ENCODE measurements around the gene FHOD1.

FHOD1 gene

GRCh38 chr16:67241008-67241900, 6.0 kb downstream of the FHOD1 start:
- peaks cover 2% of the 10 kb centered on the region for H3K36me3 ChIP-seq (ENCODE audit: insufficient read depth, low read length)
- no peak overlapping the region for H2AFZ ChIP-seq (ENCODE audit: low read depth, low read length)
- peaks cover 13% of the 10 kb centered on the region for H3K4me1 ChIP-seq (ENCODE audit: insufficient read depth, low read length)
- no peaks in the 10 kb centered on the region for H3K9me3 ChIP-seq (ENCODE audit: low read length)
- no peak overlapping the region for H3K4me3 ChIP-seq (ENCODE audit: low read length)
- H3K27me3 ChIP-seq (ENCODE audit: insufficient read depth, low read length) = no peaks in the 10 kb centered on the region

- H3K4me3 ChIP-seq (ENCODE audit: low read length) = no peak overlapping the region
- H3K36me3 ChIP-seq (ENCODE audit: insufficient read depth, low read length) = peaks cover 5% of the 10 kb centered on the region
- no peaks in the 10 kb centered on the region for H3K27me3 ChIP-seq (ENCODE audit: insufficient read depth, low read length)
- no peaks in the 10 kb centered on the region for H3K9me3 ChIP-seq (ENCODE audit: low read length)
- H3K4me1 ChIP-seq (ENCODE audit: insufficient read depth, low read length) = peaks cover 9% of the 10 kb centered on the region
- H2AFZ ChIP-seq (ENCODE audit: low read depth, low read length) = no peak overlapping the region
Observed at GRCh38 chr16:67240506-67240905, 6.8 kb downstream of the FHOD1 start.

DNA sequence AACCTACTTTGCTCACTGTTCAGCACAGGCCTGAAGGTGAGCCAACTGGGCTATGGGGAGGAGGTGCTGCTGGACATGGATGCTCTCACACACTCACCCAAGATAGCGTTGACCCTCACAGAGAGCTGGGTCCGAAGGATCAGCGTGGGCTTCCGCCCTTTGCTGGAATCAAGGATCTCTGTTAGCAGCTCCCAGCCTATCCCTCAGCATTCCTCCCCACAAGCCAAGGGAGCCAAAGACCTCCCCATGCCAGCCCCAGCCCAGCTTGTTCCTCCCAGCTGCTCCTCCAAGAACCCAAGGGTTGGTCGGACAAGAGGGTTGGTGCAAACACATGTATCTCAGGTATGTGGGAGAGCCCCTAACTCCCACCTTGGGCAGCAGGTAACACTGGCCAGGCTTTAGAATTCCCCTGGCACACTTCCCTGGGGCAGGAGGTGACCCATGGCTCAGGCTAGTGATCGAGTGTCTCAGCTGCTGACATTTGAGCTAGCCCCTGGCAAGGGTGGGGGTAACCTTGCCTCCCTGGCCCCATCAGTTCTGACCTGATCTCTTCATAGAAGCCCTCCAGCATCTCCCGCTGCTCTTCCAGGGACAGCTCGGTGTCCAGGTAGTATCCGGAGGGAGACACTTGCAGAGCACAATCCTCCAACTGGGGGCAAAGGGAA, 8.3 kb downstream of the FHOD1 start:
- Histone ChIP-seq H3K4me3 (ENCODE audit: low read length) (no peak overlapping the region), H3K4me1 (ENCODE audit: insufficient read depth, low read length) (peaks cover 2% of the 10 kb centered on the region), H3K27me3 (ENCODE audit: insufficient read depth, low read length) (no peaks in the 10 kb centered on the region), H3K36me3 (ENCODE audit: insufficient read depth, low read length) (peaks cover 5% of the 10 kb centered on the region), H3K9me3 (ENCODE audit: low read length) (no peaks in the 10 kb centered on the region), H2AFZ (ENCODE audit: low read depth, low read length) (no peak overlapping the region)

- H3K27me3 ChIP-seq (ENCODE audit: insufficient read depth, low read length) = no peaks in the 10 kb centered on the region
- H2AFZ ChIP-seq (ENCODE audit: low read depth, low read length) = no peak overlapping the region
- H3K4me1 ChIP-seq (ENCODE audit: insufficient read depth, low read length) = peaks cover 2% of the 10 kb centered on the region
- peaks cover 7% of the 10 kb centered on the region for H3K36me3 ChIP-seq (ENCODE audit: insufficient read depth, low read length)
- no peaks in the 10 kb centered on the region for H3K9me3 ChIP-seq (ENCODE audit: low read length)
- no peak overlapping the region for H3K4me3 ChIP-seq (ENCODE audit: low read length)
Observed at GRCh38 chr16:67238278-67238575, 9.1 kb downstream of the FHOD1 start.

- Histone ChIP-seq H3K4me1 (ENCODE audit: insufficient read depth, low read length) (peaks cover 2% of the 10 kb centered on the region), H2AFZ (ENCODE audit: low read depth, low read length) (no peak overlapping the region), H3K9me3 (ENCODE audit: low read length) (no peaks in the 10 kb centered on the region), H3K27me3 (ENCODE audit: insufficient read depth, low read length) (no peaks in the 10 kb centered on the region), H3K36me3 (ENCODE audit: insufficient read depth, low read length) (peaks cover 7% of the 10 kb centered on the region), H3K4me3 (ENCODE audit: low read length) (no peak overlapping the region)
Observed at GRCh38 chr16:67237396-67238277, 9.6 kb downstream of the FHOD1 start.

DNA sequence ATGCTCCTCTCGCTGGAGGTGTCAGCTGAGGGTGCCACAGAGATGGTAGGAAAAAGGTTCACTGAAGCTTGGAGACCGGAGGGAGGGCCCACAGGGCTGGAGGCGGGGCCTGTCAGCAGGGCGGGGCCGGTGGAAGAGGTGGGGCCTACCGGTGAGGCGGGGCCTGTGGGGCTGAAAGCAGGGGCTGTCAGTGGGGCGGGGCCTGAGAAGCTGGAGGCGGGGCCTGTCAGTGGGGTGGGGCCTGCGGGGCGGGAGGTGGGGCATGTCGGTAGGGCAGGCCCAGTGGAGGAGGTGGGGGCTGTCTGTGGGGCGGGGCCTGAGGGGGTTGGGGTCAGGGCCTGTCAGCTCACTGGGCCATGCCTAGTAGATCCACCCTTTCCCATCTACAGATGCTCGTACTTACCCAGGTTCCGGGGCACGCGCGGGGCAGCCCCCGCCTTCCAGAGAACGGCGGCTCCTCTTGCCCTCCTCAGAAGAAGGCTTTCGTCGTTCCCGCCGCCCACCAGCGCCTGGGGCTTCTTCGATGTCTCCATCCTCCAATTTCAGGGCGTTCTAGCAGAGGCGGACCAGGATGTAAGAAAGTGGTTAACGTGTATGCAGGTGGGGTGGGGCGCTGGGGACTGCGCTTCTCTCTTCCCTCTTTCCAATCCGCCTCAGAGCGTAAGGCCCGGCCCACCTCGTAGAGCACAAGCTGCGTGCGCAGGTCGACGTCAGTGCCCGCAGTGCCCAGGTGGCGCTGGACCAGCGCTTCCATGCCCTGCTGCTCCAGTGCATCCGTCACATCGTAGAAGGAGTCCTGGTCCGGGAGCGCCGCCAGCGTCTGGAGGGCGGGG, 10.5 kb downstream of the FHOD1 start:
- Histone ChIP-seq H3K9me3 (ENCODE audit: low read length) (no peaks in the 10 kb centered on the region), H3K4me1 (ENCODE audit: insufficient read depth, low read length) (peaks cover 2% of the 10 kb centered on the region), H3K36me3 (ENCODE audit: insufficient read depth, low read length) (peaks cover 10% of the 10 kb centered on the region), H2AFZ (ENCODE audit: low read depth, low read length) (no peak overlapping the region), H3K27me3 (ENCODE audit: insufficient read depth, low read length) (no peaks in the 10 kb centered on the region), H3K4me3 (ENCODE audit: low read length) (no peak overlapping the region)

- no peak overlapping the region for H3K4me3 ChIP-seq (ENCODE audit: low read length)
- no peaks in the 10 kb centered on the region for H3K27me3 ChIP-seq (ENCODE audit: insufficient read depth, low read length)
- H3K4me1 ChIP-seq (ENCODE audit: insufficient read depth, low read length) = peaks cover 2% of the 10 kb centered on the region
- no peak overlapping the region for H2AFZ ChIP-seq (ENCODE audit: low read depth, low read length)
- H3K9me3 ChIP-seq (ENCODE audit: low read length) = no peaks in the 10 kb centered on the region
- H3K36me3 ChIP-seq (ENCODE audit: insufficient read depth, low read length) = peaks cover 17% of the 10 kb centered on the region
Observed at GRCh38 chr16:67235816-67236562, 11.3 kb downstream of the FHOD1 start.

- Histone ChIP-seq H3K9me3 (ENCODE audit: low read length) (no peaks in the 10 kb centered on the region), H3K36me3 (ENCODE audit: insufficient read depth, low read length) (peaks cover 33% of the 10 kb centered on the region), H2AFZ (ENCODE audit: low read depth, low read length) (no peak overlapping the region), H3K4me1 (ENCODE audit: insufficient read depth, low read length) (peaks cover 2% of the 10 kb centered on the region), H3K27me3 (ENCODE audit: insufficient read depth, low read length) (no peaks in the 10 kb centered on the region), H3K4me3 (ENCODE audit: low read length) (no peak overlapping the region)
Observed at GRCh38 chr16:67234180-67234597, 13.1 kb downstream of the FHOD1 start.

DNA sequence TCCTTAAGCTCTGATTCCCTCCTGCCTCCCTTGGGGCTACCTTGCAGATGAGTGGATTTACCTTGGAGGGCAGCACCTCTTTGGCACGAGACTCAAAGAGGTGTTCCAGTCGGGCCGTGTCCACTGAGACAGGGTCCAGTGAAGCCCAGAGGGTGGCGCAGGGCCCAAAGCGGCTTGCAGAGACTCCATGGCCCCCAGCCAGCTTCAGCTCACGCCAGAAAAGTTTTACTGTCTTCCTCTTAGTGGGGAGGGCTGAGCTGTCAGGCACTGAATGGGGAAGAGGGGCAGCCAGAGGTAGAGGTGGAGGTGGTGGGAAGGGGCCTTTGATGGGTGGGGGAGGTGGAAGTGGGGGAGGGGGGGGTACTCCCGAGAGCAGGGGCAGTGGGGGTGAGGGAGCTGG, 13.7 kb downstream of the FHOD1 start:
- peaks cover 38% of the 10 kb centered on the region for H3K36me3 ChIP-seq (ENCODE audit: insufficient read depth, low read length)
- H3K4me3 ChIP-seq (ENCODE audit: low read length) = no peak overlapping the region
- no peaks in the 10 kb centered on the region for H3K9me3 ChIP-seq (ENCODE audit: low read length)
- no peaks in the 10 kb centered on the region for H3K27me3 ChIP-seq (ENCODE audit: insufficient read depth, low read length)
- H2AFZ ChIP-seq (ENCODE audit: low read depth, low read length) = no peak overlapping the region
- H3K4me1 ChIP-seq (ENCODE audit: insufficient read depth, low read length) = peaks cover 2% of the 10 kb centered on the region

- no peak overlapping the region for H2AFZ ChIP-seq (ENCODE audit: low read depth, low read length)
- no peaks in the 10 kb centered on the region for H3K27me3 ChIP-seq (ENCODE audit: insufficient read depth, low read length)
- H3K4me1 ChIP-seq (ENCODE audit: insufficient read depth, low read length) = peaks cover 14% of the 10 kb centered on the region
- peaks cover 42% of the 10 kb centered on the region for H3K36me3 ChIP-seq (ENCODE audit: insufficient read depth, low read length)
- H3K9me3 ChIP-seq (ENCODE audit: low read length) = no peaks in the 10 kb centered on the region
- H3K4me3 ChIP-seq (ENCODE audit: low read length) = no peak overlapping the region
Observed at GRCh38 chr16:67230809-67231660, 16.2 kb downstream of the FHOD1 start.

Data from neuron (in vitro differentiated cells).